Stimulated activated CD8-positive, alpha-beta memory T cell treated with anti-CD3 and anti-CD28 coated beads, Interleukin-2, amount 100 ng/mL, for 1 hour (primary cell): ENCODE results near the gene CCDC134.
"Not testable (repeated sequence)": the region's sequence is repeated elsewhere in the genome, so short reads cannot be mapped to it uniquely, and the experiment has no call there.

Experiments
- DNase-seq, 2 donors: peaks; one replicate each; pipeline ENCODE4 v3.0.0-alpha.2; 2020; ENCODE audit warnings: low read depth in 2 of 2

The CCDC134 gene

GRCh38 chr22:41844036-41844435, 43.6 kb downstream of the CCDC134 start:
- no peak for DNase-seq

DNA sequence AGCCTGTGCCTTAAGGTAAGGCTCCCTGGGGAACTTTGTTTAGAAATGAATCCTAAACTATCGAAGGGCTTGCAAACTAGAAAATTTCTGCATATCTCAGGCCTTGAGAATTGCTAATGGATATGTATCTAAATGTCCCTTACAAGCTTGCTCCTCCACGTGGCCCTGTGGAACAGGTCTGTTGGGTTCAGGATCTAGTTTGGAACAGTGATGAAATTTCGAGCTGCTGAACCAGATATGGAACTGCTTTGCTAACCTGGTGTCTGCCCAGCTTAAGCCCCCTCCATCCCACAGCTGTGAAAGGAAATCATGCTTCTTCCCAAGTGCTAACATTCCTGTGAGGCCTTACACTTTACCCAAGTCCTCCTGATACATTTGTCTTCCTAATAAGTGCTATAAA, 44.0 kb downstream of the CCDC134 start:
- DNase-seq, result no peak

DNA sequence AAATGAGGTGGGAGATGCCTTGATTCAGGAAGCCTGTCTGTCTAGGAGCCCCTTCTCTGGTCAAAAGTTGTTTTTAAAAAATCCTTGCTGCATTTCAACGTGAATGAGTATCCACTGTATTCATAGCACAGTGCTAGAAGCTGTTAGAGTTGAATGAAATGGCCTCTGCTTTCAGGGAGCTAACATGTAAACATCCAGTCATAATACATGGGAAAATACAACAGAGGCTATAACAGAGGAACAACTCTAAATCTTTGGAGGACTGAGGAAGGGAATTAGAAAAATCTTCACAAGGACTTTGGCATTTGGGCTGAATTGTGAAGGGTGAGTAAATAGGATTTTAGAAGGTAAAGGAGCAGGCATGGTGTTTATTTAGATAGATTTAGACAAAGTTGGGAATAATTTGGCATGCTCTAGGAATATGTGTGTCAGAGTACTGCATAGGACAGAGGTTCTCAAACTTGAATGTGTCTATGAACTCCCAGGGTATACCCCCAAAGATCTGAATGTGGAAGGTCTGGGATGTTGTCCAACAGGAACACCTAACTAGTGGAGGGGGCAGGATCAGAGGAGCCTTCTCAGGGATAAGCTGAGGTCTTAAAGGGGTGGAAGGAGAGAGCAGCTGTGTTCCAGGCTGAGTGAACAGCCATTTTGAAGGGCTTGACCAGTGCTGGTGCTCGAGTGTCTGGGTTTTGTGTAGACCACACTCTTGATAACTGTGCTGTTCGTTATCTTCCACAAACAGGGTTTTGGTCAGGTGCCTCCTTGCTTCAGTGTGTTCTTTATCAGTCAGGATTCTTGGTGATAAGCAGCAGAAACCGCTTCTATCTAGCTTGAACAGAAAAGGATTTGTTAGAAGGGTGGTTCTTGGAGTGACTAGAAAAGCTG, 45.1 kb downstream of the CCDC134 start:
- DNase-seq, result no peak

DNA sequence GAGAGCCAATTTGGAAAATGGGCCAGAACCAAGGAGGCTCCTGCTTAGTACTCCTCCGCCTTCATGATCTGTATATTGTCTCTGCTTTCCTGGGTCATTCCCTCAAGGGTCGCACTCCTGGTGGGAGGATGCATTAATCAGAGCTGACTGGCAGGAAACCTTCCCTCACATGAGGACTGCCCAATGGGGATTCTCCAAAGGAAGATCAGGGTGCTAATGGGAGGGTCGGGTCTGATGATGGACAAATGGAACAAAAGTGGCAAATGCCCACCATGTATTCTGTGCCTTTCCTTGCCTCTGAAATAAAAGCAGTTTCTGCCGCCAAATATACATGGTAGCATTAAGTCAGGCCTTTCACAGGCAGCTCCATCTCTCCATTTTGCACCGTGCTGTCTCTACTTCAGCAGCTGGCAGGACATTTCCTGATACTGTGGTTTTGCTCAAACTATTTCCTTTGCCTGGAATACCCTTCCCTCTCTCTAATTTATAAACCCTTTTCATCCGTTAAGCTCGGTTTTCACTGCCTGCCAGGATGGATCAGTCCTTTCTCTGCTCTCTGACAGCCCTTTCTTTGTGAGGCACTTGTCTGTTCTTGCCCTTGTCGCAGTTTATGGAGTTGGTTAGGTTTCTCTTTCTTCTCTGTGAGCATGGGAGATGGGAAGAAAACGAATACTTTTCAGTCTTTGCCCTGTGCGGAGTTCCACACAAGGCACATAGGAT, 45.9 kb downstream of the CCDC134 start:
- DNase-seq, result no peak

GRCh38 chr22:41847300-41847699, 46.8 kb downstream of the CCDC134 start:
- DNase-seq, result no peak

DNA sequence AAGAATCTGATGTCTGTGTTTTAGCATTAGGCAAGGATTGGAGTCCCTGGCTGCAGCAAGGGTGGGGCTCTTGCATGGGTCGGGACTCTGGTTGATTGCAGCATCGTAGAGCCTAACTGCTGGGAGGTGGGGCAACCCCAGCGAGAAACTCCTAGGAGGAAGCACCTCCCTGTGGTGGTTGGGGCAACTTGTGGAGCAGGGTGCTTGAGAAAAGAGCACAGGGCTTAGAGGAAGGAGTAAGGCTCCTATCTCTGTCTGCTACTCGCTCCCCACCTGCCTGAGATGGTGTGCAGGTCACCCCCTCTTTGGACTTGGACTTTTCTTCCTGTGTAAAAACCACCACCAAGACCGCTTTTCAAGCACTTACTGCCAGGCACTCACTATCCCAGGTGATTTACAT, 48.0 kb downstream of the CCDC134 start:
- no peak for DNase-seq

GRCh38 chr22:41856469-41856868, 56.0 kb downstream of the CCDC134 start:
- no peak for DNase-seq

GRCh38 chr22:41857155-41857859, 56.8 kb downstream of the CCDC134 start:
- DNase-seq, result peak; percentile 33 to 55

DNA sequence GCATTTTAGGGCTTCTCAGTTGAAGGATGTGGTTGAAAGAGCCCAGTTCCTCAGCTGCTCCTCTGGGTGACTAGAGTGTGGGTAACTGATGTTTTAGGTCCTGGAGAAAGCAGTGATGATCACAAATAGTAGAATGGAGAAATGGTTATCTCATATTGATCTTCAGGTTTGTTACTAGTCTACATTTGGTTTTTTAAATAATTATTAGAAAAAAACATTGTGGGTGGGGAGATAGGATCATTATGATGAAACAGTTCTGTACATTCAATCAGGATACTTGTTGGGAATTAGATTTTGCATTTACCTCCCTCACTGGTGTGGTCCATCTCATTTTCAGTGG, 57.4 kb downstream of the CCDC134 start:
- no peak for DNase-seq

- DNase-seq, result no peak
Measured at GRCh38 chr22:41862160-41862529, 61.7 kb downstream of the CCDC134 start.

- no peak for DNase-seq
Measured at GRCh38 chr22:41862530-41863266, 62.2 kb downstream of the CCDC134 start.

GRCh38 chr22:41863472-41863871, 63.0 kb downstream of the CCDC134 start:
- DNase-seq, result no peak

DNA sequence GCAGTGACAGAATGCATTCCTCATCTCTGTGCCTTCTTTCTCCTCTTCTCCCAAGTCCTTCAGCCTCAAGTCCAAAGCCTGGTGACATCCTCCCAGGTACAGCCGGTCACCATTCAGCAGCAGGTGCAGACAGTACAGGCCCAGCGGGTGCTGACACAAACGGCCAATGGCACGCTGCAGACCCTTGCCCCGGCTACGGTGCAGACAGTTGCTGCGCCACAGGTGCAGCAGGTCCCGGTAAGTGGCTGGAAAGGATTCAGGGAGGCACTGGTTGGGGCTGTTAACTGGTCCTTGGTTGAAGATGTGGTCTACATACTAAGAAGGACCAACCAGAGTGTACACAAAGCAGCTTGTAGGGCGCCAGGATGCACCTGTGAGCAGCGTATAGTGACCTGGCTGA, 68.1 kb downstream of the CCDC134 start:
- no peak for DNase-seq

GRCh38 chr22:41870081-41870480, 69.6 kb downstream of the CCDC134 start:
- DNase-seq, result not testable (repeated sequence)

DNA sequence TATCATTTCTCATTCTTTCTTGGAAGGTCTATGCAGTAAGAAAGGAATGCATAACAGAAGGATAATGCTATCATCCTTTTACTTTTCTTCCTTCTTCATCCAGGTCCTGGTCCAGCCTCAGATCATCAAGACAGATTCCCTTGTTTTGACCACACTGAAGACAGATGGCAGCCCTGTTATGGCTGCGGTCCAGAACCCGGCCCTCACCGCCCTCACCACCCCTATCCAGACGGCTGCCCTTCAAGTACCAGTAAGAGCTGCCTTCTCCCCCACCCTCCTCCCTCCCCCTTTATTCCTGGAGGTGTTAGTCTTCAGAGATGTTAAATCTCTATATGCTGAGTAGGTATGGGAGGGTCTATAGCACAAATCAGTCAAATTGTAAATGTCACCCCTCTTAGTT, 70.3 kb downstream of the CCDC134 start:
- DNase-seq, result no peak

DNA sequence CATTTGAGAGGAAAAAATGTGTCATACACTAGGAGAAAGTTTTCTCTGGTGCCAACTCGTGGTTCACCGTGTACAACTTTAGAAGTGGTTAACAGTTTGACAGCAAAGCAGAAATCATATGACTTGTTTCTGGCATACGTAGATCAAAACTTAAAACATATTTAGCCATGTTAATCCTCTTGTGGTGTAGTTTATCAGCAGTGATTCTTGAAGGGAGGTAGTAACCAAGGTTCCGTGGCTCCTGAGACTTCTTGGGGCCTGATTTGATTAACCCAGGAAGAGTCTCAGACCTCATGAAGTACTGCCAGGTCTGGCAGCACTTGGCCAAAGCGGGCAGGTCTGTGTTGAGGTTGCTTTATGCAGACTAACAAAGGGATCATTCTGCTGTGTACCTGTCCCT, 72.9 kb downstream of the CCDC134 start:
- DNase-seq, result no peak

DNA sequence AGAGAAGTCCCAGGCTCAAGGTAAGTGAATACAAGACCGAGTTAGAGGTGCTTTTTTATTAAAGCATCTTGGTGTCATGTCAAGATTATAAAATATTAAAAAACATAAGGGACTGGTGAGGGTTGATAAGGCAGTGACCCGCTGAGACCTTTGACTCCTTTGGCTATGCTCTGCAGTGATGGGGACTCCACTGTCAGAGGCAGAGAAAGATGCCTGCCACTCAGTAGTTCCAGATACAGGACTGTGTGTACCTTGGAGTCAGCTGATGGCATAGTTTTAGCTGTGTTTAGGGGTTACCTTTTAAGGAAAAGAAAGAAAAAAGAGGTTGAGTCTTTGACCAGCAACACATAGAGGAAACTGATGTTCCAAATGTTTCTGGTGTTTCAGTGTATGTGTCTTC, 73.6 kb downstream of the CCDC134 start:
- DNase-seq, result no peak

GRCh38 chr22:41875531-41876270, 75.2 kb downstream of the CCDC134 start:
- DNase-seq, result no peak
